ENCODE measurements around the gene ATG3.

DNA sequence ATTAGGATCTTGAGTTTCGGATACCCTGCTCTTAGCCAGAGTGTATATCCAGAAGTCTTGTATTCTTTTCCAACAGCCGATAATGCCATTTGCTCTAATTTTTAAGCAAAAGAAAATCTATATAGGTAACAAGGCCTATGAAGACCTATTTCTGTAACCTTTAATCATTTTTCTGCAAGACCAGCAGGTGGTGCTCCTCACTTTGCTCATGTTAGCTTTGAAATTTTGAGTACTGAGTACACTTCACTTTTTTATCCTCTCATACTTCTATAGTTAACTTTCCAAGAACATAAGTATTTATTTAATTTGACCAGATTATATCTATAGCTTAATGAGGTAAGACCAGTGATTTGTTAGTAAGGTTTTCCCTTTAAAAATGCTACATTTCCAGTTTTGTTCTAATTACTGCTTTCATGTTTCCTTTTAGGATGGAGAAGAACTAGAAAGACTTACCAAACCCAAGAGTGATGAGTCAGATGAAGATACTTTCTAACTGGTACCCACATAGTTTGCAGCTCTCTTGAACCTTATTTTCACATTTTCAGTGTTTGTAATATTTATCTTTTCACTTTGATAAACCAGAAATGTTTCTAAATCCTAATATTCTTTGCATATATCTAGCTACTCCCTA is 20.6 kb upstream of the ATG3 start:
- TF ChIP-seq EP300 (IDR thresholded peaks at IDR 0.05) (no peak), POLR2A (IDR thresholded peaks at IDR 0.05) (no peak), POLR2AphosphoS5 (IDR thresholded peaks at IDR 0.05) (no peak)
- TF ChIP-seq, protein P1, sequence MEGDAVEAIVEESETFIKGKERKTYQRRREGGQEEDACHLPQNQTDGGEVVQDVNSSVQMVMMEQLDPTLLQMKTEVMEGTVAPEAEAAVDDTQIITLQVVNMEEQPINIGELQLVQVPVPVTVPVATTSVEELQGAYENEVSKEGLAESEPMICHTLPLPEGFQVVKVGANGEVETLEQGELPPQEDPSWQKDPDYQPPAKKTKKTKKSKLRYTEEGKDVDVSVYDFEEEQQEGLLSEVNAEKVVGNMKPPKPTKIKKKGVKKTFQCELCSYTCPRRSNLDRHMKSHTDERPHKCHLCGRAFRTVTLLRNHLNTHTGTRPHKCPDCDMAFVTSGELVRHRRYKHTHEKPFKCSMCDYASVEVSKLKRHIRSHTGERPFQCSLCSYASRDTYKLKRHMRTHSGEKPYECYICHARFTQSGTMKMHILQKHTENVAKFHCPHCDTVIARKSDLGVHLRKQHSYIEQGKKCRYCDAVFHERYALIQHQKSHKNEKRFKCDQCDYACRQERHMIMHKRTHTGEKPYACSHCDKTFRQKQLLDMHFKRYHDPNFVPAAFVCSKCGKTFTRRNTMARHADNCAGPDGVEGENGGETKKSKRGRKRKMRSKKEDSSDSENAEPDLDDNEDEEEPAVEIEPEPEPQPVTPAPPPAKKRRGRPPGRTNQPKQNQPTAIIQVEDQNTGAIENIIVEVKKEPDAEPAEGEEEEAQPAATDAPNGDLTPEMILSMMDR (IDR thresholded peaks at IDR 0.05) = peak; percentile 45 to 69 (median 61)

All from gastroesophageal sphincter (tissue), 3 donors.